Left lung (tissue), 10 donors: Measurements from ENCODE around the gene CBX8. TPM values are rescaled to one million over a fixed set of nuclear protein-coding genes. Genes with fewer than 3 reads are reported as not detected.
A peak's percentile ranks its signal among the peaks of the same experiment; 100 is the strongest.

Experiments
- ATAC-seq: fragments of 200-7000 bp; cut with Tn5 transposase; one replicate; pipeline ENCODE4 v1.9.1; 2020; ENCODE audit warnings: moderate library complexity
- DNase-seq, 4 donors: peaks; one replicate each; pipeline ENCODE4 v3.0.0-alpha.2; 2013 to 2020
- H3K27ac ChIP-seq, 2 donors: fragments of 200-600 bp; sonication (generic) in 1 of 2; one replicate each; pipeline versions ENCODE4 v1.5.0 to v1.8.0; 2020 to 2021
- H3K27me3 ChIP-seq, 2 donors: fragments of 200-600 bp; sonication (generic) in 1 of 2; one replicate each; pipeline versions ENCODE4 v1.5.0 to v1.8.0; 2020 to 2021
- H3K36me3 ChIP-seq, 2 donors: fragments of 200-600 bp; sonication (generic) in 1 of 2; one replicate each; pipeline versions ENCODE4 v1.5.0 to v1.8.0; 2020 to 2021
- H3K4me1 ChIP-seq, 2 donors: fragments of 200-600 bp; one replicate each; pipeline ENCODE4 v1.8.0; 2021
- H3K4me3 ChIP-seq, 2 donors: fragments of 200-600 bp; sonication (generic) in 1 of 2; one replicate each; pipeline versions ENCODE4 v1.5.0 to v1.8.0; 2020 to 2021; ENCODE audit warnings: mild to moderate bottlenecking in 1 of 2
- H3K9me3 ChIP-seq, 2 donors: fragments of 200-600 bp; sonication (generic) in 1 of 2; one replicate each; pipeline versions ENCODE4 v1.5.0 to v1.8.0; 2020 to 2021
- intact Hi-C, 2 donors: fragments of 100-400 bp; cut with DNase I; formaldehyde crosslinking; loops; one replicate each; pipeline versions ENCODE4 v1.11.2 to v1.14.2; 2022
- polyA plus RNA-seq, 6 donors: library from polyadenylated mRNA; unstranded; fragments of 120-200 nt; gene quantifications; one replicate each; pipeline ENCODE4 v1.2.1, GENCODE V29; 2013; ENCODE audit not compliant: insufficient read length in 6 of 6
- total RNA-seq, 2 donors: library from RNA; stranded (reverse); fragmentation: NEBNext Ultra II Directional; extraction: Animal tissue kit (Norgen Biotek cat#: 25700); gene quantifications; one replicate each; pipeline ENCODE4 v1.2.1, GENCODE V29; 2021
- TF ChIP-seq, protein P1 (sequence below), 2 donors: fragments of 200-600 bp; sonication (generic) in 1 of 2; IDR thresholded peaks; one replicate each; pipeline versions ENCODE4 v1.5.0 to v1.8.0; 2021; ENCODE audit warnings: antibody characterized with exemption in 2 of 2
- donor health status: DM: no; HTN: yes; CAD: no.
- donor health status: DM: no; HTN: no; CAD: no.

CBX8 gene
- total and polyA plus RNA-seq, 8 donors = 7.3 to 11.4 (median 8.9) TPM

DNA sequence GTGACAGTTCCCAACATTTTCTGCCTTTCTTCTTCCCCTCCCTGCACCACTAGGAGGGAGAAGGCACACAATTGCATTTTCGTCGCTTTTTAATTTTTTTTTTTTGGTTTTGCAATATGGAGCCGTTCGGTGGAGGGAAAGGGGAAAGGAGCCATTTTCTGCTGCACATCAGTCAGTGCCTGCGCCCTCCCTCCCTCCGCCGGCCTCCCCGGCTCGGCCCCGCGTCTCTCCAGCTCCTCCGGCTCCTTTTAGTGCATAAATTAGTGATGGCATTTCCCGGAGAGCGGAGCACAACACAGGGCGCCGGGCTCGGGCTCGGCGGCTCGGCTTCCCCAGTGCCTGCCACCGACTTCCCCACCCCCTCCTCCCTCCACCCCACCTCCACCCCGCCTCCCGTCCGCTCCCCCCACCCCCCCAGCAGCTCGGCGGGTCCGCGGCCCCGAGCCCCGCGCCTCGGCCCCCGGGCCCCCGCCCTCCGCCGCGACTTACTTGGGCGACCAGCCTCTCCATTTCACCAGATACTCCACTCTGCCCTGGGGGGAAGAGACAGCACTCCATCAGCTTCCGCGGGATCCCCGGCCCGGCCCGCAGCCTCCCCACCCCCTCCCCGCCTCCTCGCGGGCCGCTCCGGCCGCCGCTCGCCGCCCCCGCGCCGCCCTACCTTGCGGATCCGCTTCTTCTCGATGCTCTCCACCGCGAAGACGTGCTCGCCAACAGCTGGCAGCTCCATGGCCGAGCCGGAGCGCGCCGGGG is 41.8 kb upstream of the CBX8 start:
- peak; percentile 3 for ATAC-seq
- DNase-seq = peak in 2 of 4 donors; percentile 62 to 88
- peak overlapping the region; percentile 91 to 92 for H3K27ac ChIP-seq

DNA sequence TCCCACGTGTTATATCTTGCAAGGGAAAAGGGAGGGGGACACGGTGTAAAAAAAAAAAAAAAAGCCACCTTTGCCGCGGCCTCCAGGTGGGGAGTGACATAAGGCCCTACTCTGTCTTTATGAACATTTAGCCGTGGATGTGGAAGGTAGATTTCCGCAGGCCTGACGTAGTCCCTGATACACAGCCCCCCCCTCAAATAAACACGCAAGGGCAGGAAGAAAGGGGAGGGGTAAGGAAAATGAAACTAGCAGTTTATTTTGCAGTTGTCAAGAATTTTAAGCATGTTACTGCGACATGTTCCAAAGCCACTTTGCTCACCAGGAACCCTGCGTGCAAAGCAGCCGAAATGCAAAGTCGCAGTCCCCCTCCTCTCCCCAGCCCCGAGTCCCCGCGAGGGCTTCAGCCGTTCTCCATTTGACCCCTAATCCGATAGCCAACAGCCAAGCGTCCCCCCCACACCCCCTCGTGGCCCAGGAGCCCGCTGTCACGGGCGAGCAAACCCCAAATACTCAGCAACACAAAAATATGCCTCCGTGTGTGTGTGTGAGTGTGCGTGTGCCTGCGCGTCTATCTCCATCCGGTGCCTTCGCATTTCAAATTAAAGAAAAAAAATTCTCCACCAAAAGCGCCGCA is 41.1 kb upstream of the CBX8 start:
- H3K27me3 ChIP-seq = peaks cover 28 to 35% of the 10 kb centered on the region in 2 donors
- intact Hi-C loops = no loop called here
- H3K4me3 ChIP-seq = peak overlapping the region; percentile 70 to 74
- TF ChIP-seq, protein P1, sequence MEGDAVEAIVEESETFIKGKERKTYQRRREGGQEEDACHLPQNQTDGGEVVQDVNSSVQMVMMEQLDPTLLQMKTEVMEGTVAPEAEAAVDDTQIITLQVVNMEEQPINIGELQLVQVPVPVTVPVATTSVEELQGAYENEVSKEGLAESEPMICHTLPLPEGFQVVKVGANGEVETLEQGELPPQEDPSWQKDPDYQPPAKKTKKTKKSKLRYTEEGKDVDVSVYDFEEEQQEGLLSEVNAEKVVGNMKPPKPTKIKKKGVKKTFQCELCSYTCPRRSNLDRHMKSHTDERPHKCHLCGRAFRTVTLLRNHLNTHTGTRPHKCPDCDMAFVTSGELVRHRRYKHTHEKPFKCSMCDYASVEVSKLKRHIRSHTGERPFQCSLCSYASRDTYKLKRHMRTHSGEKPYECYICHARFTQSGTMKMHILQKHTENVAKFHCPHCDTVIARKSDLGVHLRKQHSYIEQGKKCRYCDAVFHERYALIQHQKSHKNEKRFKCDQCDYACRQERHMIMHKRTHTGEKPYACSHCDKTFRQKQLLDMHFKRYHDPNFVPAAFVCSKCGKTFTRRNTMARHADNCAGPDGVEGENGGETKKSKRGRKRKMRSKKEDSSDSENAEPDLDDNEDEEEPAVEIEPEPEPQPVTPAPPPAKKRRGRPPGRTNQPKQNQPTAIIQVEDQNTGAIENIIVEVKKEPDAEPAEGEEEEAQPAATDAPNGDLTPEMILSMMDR (IDR thresholded peaks at IDR 0.05) = no peak
- no peak for ATAC-seq
- no peak for DNase-seq
- H3K36me3 ChIP-seq = peaks cover 0 to 25% of the 10 kb centered on the region in 2 donors
- H3K27ac ChIP-seq = peak overlapping the region; percentile 91 to 92
- H3K9me3 ChIP-seq = no peaks in the 10 kb centered on the region
- H3K4me1 ChIP-seq = peaks cover 37 to 79% of the 10 kb centered on the region in 2 donors

More for the DNA sequence above, 41.8 kb upstream of the CBX8 start:
- Histone ChIP-seq H3K4me1 (peaks cover 40 to 79% of the 10 kb centered on the region in 2 donors), H3K9me3 (no peaks in the 10 kb centered on the region), H3K4me3 (peak overlapping the region; percentile 70 to 74), H3K36me3 (peaks cover 0 to 18% of the 10 kb centered on the region in 2 donors), H3K27me3 (peaks cover 35 to 42% of the 10 kb centered on the region in 2 donors)
- TF ChIP-seq, protein P1 (IDR thresholded peaks at IDR 0.05) = no peak
- intact Hi-C loops = no loop called here

DNA sequence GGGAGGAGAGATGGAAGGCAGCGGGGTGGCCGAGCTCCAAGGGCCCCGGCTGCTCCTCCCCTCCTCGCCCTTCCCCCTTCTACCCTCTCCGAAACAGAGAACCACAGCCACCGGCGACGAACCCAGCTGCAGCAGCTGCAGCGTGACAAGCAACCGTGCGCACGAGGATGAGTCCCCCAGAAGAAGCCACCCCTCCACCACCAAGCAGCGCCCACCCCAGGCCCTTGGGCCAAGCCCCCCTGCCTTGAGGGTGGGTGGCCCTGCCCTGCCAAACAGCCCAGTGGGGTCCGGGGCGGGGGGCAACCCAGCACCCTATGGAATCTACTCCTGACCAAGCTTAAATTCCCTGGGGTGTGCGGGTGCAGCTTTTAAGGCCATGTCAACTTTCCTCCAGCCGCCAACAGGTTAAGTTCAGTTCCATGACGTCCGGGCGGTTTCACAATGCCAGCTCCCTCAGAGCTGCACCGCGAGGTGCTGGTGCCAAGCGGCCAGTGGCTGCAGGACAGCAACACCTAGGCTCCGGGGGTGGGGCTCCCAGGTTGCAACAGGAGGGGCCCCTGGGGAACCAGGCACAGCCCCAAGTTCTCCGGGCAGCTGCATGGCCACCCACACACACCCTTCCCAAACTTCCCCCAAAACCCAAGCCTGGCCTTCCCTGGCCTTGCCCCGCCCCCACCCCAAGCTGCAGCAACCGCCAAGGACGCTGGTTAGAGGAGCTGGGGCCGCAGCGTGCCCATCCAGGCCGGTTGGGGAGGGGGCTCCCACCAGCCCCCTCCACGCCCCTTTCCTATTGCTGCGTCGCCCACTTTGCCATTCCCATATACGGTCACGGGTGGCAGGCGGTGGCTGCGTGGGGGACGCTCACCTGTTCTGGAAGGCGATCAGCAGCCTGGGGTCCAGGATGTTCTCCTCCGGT is 40.4 kb upstream of the CBX8 start:
- peak; percentile 78 to 93 (median 91) for DNase-seq
- peak; percentile 55 for ATAC-seq
- H3K36me3 ChIP-seq = peaks cover 0 to 27% of the 10 kb centered on the region in 2 donors
- intact Hi-C loops = no loop called here
- TF ChIP-seq, protein P1 (IDR thresholded peaks at IDR 0.05) = peak in 1 of 2 donors; percentile 10
- peak overlapping the region; percentile 70 to 74 for H3K4me3 ChIP-seq
- H3K27me3 ChIP-seq = peaks cover 20 to 27% of the 10 kb centered on the region in 2 donors
- H3K27ac ChIP-seq = peak overlapping the region; percentile 91 to 92
- H3K9me3 ChIP-seq = no peaks in the 10 kb centered on the region
- peaks cover 36 to 79% of the 10 kb centered on the region in 2 donors for H3K4me1 ChIP-seq

DNA sequence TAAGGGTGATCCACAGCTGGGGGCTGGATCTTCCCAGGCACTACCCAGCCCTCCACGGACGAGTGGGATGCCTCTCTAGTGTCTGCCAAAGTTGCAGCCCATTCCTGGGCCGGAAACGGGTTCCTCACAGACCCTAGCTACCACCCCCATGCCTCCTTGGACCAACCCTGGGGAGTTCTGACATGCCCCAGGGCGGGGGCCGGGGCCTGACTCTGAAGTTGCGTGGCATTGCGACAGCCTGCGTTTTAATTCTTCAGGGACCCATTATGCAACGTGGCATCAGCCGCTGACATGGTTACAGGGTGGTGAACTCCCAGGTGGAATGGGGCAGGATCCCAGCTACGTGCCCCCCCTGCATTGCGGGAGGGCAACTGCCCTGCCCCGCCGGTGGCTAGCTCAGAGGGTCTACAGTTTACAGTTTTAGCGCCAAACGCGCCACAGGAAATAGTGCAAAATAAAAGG is 39.7 kb upstream of the CBX8 start:
- peaks cover 43 to 79% of the 10 kb centered on the region in 2 donors for H3K4me1 ChIP-seq
- H3K27ac ChIP-seq = peak overlapping the region; percentile 91 to 92
- DNase-seq = peak in 2 of 4 donors; percentile 62 to 85
- TF ChIP-seq, protein P1 (IDR thresholded peaks at IDR 0.05) = no peak
- H3K9me3 ChIP-seq = no peaks in the 10 kb centered on the region
- peaks cover 13 to 20% of the 10 kb centered on the region in 2 donors for H3K27me3 ChIP-seq
- ATAC-seq = peak; percentile 3
- peaks cover 0 to 27% of the 10 kb centered on the region in 2 donors for H3K36me3 ChIP-seq
- H3K4me3 ChIP-seq = peak overlapping the region; percentile 70 to 74
- intact Hi-C loops = no loop called here
